GM21515 (cell line): ENCODE measurements around the gene COL25A1.

ENCODE experiments used
- ATAC-seq: cut with Tn5 transposase; IDR thresholded peaks from one replicate; pipeline ENCODE4 v1.9.1; 2021; ENCODE audit not compliant: unreplicated experiment

The COL25A1 gene

GRCh38 chr4:108831886-108832285 lies 470.6 kb downstream of the COL25A1 start:
- no peak for ATAC-seq

DNA sequence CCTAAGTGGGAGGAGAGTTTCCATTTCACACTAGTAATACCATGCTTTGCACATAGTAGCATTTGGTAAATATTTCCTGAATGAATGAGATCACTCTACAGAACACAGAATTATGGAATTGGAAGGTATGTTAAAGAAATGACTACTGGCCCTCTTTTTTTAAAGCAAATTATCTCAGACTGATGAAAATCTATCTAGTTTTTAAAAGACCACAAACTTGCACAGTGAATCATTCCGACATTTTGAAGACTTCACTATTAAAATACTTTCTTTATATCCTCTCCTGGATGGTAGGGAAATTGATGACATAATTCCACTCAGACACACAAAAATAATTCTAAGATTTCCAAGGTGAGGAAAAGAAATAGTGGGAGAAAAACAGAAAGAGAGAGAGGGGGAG lies 471.2 kb downstream of the COL25A1 start:
- ATAC-seq: no peak

- no peak for ATAC-seq
These were observed 471.8 kb downstream of the COL25A1 start for GRCh38 chr4:108830509-108831244.

GRCh38 chr4:108829966-108830492 lies 472.4 kb downstream of the COL25A1 start:
- no peak for ATAC-seq

DNA sequence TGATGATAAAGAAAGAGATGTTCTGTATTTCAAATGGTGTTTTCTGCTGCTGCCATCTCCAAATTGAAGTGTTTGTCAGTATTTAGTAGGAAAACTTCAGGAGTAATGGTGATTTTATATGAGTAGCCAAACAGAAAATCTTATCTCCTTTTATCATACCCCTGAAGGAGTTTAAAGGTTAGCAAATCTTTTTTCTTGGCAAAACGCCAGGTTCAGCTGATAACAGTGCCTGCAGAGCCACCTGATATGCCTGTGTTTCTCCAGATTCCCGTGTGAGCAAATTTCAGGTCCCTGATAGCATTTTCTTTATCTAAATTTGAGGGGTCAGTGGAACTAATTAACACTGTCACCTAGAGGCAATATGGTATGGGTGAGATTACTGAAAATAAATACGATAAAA lies 473.8 kb downstream of the COL25A1 start:
- no peak for ATAC-seq

GRCh38 chr4:108825737-108826136 lies 476.7 kb downstream of the COL25A1 start:
- ATAC-seq: no peak

GRCh38 chr4:108821351-108821930 lies 481.0 kb downstream of the COL25A1 start:
- no peak for ATAC-seq

GRCh38 chr4:108820492-108821350 lies 481.7 kb downstream of the COL25A1 start:
- no peak for ATAC-seq

GRCh38 chr4:108814326-108814725 lies 488.1 kb downstream of the COL25A1 start:
- ATAC-seq: no peak

- no peak for ATAC-seq
These were observed 489.2 kb downstream of the COL25A1 start for GRCh38 chr4:108813261-108813660.

GRCh38 chr4:108811486-108811885 lies 491.0 kb downstream of the COL25A1 start:
- no peak for ATAC-seq

DNA sequence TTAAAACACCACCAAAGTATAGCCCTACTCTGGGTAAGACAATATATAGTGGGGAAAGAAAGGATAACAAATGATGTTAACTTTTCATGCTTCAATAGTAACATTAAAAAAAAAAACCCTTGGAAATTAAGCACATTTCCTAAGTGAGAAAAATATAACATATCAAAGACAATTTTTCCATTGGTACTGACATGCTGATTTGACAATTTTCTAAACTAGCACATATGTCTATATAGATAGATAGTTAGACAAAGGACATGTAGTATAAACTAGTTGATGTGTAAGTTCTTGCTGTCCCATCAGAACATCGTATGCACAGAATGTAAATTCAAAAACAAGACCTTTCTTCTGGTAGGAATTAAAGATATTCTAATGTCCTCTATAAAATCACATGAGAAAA lies 492.4 kb downstream of the COL25A1 start:
- ATAC-seq: no peak

DNA sequence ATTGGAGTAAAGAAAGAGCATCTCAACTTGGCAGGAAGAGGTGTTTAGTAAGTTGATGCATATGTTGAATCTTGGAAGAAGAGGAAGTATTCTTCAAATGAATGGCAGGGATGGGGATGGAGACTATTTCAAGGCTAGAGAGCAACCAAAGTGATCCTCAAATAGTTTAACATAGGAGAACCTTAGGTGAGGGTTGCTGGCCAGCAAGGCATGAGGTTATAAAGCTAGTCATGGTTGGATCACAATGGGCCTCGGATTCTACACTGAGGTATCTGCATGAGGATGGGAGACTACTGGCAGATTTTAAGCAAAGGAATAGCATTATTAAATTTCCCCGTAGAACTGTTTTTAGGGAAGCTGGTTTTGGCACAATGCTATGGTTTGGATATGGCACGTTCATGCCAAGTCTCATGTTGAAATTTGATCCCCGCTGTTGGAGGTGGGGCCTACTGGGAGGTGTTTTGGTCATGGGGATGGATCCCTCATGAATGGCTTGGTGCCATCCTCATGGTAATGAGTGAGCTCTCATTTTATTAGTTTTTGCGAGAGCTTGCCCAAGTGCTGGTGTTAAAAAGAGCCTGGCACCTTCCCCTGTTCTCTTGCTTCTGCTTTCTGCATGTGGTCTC lies 497.7 kb downstream of the COL25A1 start:
- ATAC-seq: no peak

GRCh38 chr4:108799306-108799705 lies 503.2 kb downstream of the COL25A1 start:
- no peak for ATAC-seq

- no peak for ATAC-seq
These were observed 506.3 kb downstream of the COL25A1 start for GRCh38 chr4:108796173-108796572.

DNA sequence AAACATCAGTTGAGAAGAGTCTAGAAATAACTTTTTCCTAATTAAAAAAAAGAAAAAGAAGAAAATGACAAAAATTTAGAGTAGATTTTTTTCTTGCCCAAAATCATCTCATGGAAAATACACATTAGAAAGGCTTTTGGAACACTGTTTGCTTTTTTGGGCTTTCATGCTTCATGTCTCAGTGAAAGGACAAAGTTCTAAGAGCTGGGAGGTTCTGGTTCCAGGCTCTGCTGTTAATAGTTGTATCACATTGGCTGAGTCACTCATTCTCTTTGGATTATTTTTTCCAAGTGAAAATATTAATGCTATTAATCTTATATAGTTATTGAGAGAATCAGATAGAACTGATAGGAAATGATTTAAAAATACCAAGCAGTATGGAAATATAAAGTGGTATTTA lies 506.7 kb downstream of the COL25A1 start:
- ATAC-seq: no peak

- no peak for ATAC-seq
These were observed 508.3 kb downstream of the COL25A1 start for GRCh38 chr4:108794136-108794535.

DNA sequence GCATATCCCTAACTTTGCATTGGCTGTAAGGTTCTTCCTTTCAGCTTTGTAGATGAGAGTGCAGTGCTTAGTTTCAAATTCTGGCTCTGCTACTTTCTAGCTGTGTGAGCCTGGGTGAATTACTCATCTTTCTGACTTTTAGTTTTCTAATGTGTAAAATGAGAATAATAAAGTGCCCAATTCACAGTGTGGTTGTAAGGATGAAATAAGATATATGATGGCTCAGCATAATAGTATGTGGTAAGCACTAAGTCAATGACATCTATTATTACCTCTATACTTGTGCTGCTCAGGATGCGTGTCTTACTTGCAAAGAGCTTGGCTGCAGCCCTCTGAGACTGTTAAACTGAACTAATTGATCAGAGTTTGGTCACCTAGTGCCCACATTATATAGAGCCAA lies 509.0 kb downstream of the COL25A1 start:
- no peak for ATAC-seq

DNA sequence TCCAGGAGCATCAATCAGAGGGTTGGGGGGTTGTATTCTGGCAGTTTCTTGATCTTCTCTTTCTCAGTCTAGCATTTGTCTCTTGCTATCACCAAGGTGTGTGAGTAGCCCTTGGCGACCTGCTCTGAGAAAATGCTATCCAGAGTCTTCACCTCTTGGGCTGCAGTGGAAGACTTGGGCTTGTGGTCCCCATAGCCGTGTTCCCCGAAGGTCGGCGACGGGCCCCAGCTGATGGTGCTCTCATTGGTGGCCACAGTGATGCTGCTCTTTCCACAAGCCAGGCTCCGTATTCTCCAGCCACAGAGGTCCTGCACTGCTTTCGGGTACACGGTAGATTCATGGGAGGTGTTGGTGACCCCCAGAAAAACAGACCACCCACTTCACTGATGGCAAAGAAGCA lies 513.7 kb downstream of the COL25A1 start:
- ATAC-seq: no peak

- ATAC-seq: no peak
These were observed 514.7 kb downstream of the COL25A1 start for GRCh38 chr4:108787724-108788123.

DNA sequence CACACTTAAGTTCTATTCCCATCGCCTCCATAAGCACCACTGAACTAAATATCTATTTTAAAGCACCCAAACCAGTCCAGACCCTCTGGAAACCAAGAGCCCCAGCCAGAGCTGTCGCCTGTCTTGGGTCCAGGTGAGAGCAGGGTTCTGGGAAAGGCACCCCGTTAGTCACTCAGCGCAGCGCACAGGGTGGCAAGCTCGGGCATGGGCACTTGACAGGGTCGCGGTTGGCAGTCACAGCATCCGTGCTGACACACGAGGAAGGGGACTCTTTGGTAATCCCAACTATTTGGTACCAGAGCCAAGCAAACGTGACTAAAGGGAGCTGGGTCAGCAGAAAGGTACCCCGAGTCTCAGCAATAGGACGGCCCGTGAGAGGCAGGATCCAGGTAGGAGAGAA lies 515.4 kb downstream of the COL25A1 start:
- no peak for ATAC-seq
